ENCODE results near the gene DPY19L3.
"Not testable (repeated sequence)": the region's sequence is repeated elsewhere in the genome, so short reads cannot be mapped to it uniquely, and the experiment has no call there.

DPY19L3 gene

GRCh38 chr19:32377088-32377487, 28.5 kb upstream of the DPY19L3 start:
- not testable (repeated sequence) for H3K27me3 Mint-ChIP-seq, H3K4me1 Mint-ChIP-seq, H3K9me3 Mint-ChIP-seq, H3K4me3 Mint-ChIP-seq, H3K27ac Mint-ChIP-seq
- peaks cover 24% of the 10 kb centered on the region for H3K36me3 Mint-ChIP-seq

GRCh38 chr19:32380269-32380668, 25.3 kb upstream of the DPY19L3 start:
- Mint-ChIP-seq H3K27me3 (no peaks in the 10 kb centered on the region), H3K9me3 (no peaks in the 10 kb centered on the region), H3K27ac (no peak overlapping the region), H3K4me3 (no peak overlapping the region), H3K36me3 (peaks cover 16% of the 10 kb centered on the region), H3K4me1 (no peaks in the 10 kb centered on the region)

- Mint-ChIP-seq H3K27ac (no peak overlapping the region), H3K9me3 (no peaks in the 10 kb centered on the region), H3K36me3 (peaks cover 6% of the 10 kb centered on the region), H3K4me3 (no peak overlapping the region), H3K4me1 (peaks cover 4% of the 10 kb centered on the region), H3K27me3 (no peaks in the 10 kb centered on the region)
These were observed 17.7 kb upstream of the DPY19L3 start for GRCh38 chr19:32387701-32388392.

GRCh38 chr19:32388393-32388855, 17.1 kb upstream of the DPY19L3 start:
- H3K4me3 Mint-ChIP-seq: no peak overlapping the region
- H3K36me3 Mint-ChIP-seq: peaks cover 6% of the 10 kb centered on the region
- H3K27me3 Mint-ChIP-seq: no peaks in the 10 kb centered on the region
- H3K9me3 Mint-ChIP-seq: no peaks in the 10 kb centered on the region
- H3K4me1 Mint-ChIP-seq: peaks cover 4% of the 10 kb centered on the region
- no peak overlapping the region for H3K27ac Mint-ChIP-seq

GRCh38 chr19:32392901-32393300, 12.7 kb upstream of the DPY19L3 start:
- Mint-ChIP-seq H3K27me3 (no peaks in the 10 kb centered on the region), H3K36me3 (peaks cover 3% of the 10 kb centered on the region), H3K4me1 (peaks cover 13% of the 10 kb centered on the region), H3K4me3 (no peak overlapping the region), H3K27ac (no peak overlapping the region), H3K9me3 (no peaks in the 10 kb centered on the region)

- peaks cover 3% of the 10 kb centered on the region for H3K36me3 Mint-ChIP-seq
- no peaks in the 10 kb centered on the region for H3K27me3 Mint-ChIP-seq
- no peaks in the 10 kb centered on the region for H3K9me3 Mint-ChIP-seq
- peak overlapping the region; percentile 82 for H3K27ac Mint-ChIP-seq
- peaks cover 13% of the 10 kb centered on the region for H3K4me1 Mint-ChIP-seq
- H3K4me3 Mint-ChIP-seq: no peak overlapping the region
These were observed 9.4 kb upstream of the DPY19L3 start for GRCh38 chr19:32396046-32396652.

- Mint-ChIP-seq H3K4me3 (no peak overlapping the region), H3K4me1 (peaks cover 9% of the 10 kb centered on the region), H3K27me3 (no peaks in the 10 kb centered on the region), H3K9me3 (no peaks in the 10 kb centered on the region), H3K36me3 (peaks cover 3% of the 10 kb centered on the region), H3K27ac (no peak overlapping the region)
These were observed 7.9 kb upstream of the DPY19L3 start for GRCh38 chr19:32397671-32398101.

GRCh38 chr19:32401992-32402391, 3.6 kb upstream of the DPY19L3 start:
- Mint-ChIP-seq H3K4me1 (peaks cover 18% of the 10 kb centered on the region), H3K9me3 (no peaks in the 10 kb centered on the region), H3K27ac (no peak overlapping the region), H3K4me3 (no peak overlapping the region), H3K27me3 (no peaks in the 10 kb centered on the region), H3K36me3 (no peaks in the 10 kb centered on the region)

GRCh38 chr19:32403291-32403995, 2.1 kb upstream of the DPY19L3 start:
- H3K27me3 Mint-ChIP-seq: no peaks in the 10 kb centered on the region
- H3K4me3 Mint-ChIP-seq: peak overlapping the region; percentile 89
- no peak overlapping the region for H3K27ac Mint-ChIP-seq
- no peaks in the 10 kb centered on the region for H3K36me3 Mint-ChIP-seq
- no peaks in the 10 kb centered on the region for H3K9me3 Mint-ChIP-seq
- peaks cover 26% of the 10 kb centered on the region for H3K4me1 Mint-ChIP-seq

- H3K4me1 Mint-ChIP-seq: peaks cover 26% of the 10 kb centered on the region
- H3K27ac Mint-ChIP-seq: peak overlapping the region; percentile 84
- no peaks in the 10 kb centered on the region for H3K27me3 Mint-ChIP-seq
- no peaks in the 10 kb centered on the region for H3K36me3 Mint-ChIP-seq
- no peaks in the 10 kb centered on the region for H3K9me3 Mint-ChIP-seq
- H3K4me3 Mint-ChIP-seq: peak overlapping the region; percentile 89
These were observed 1.2 kb upstream of the DPY19L3 start for GRCh38 chr19:32404213-32404932.

- Mint-ChIP-seq H3K4me3 (peak overlapping the region; percentile 89), H3K4me1 (peaks cover 26% of the 10 kb centered on the region), H3K36me3 (peaks cover 3% of the 10 kb centered on the region), H3K27me3 (no peaks in the 10 kb centered on the region), H3K9me3 (no peaks in the 10 kb centered on the region), H3K27ac (peak overlapping the region; percentile 92)
These were observed 588 bp upstream of the DPY19L3 start for GRCh38 chr19:32404933-32405430.

- Mint-ChIP-seq H3K4me1 (peaks cover 26% of the 10 kb centered on the region), H3K36me3 (peaks cover 11% of the 10 kb centered on the region), H3K4me3 (peak overlapping the region; percentile 92), H3K27me3 (no peaks in the 10 kb centered on the region), H3K9me3 (no peaks in the 10 kb centered on the region), H3K27ac (peak overlapping the region; percentile 95)
These were observed 812 bp downstream of the DPY19L3 start for GRCh38 chr19:32406161-32407003.

GRCh38 chr19:32407004-32407992, 1.7 kb downstream of the DPY19L3 start:
- H3K36me3 Mint-ChIP-seq: peaks cover 16% of the 10 kb centered on the region
- H3K27me3 Mint-ChIP-seq: no peaks in the 10 kb centered on the region
- H3K4me3 Mint-ChIP-seq: peak overlapping the region; percentile 92
- peaks cover 26% of the 10 kb centered on the region for H3K4me1 Mint-ChIP-seq
- peak overlapping the region; percentile 95 for H3K27ac Mint-ChIP-seq
- no peaks in the 10 kb centered on the region for H3K9me3 Mint-ChIP-seq

- no peaks in the 10 kb centered on the region for H3K27me3 Mint-ChIP-seq
- no peaks in the 10 kb centered on the region for H3K4me1 Mint-ChIP-seq
- no peaks in the 10 kb centered on the region for H3K9me3 Mint-ChIP-seq
- peaks cover 32% of the 10 kb centered on the region for H3K36me3 Mint-ChIP-seq
- H3K4me3 Mint-ChIP-seq: no peak overlapping the region
- H3K27ac Mint-ChIP-seq: no peak overlapping the region
These were observed 9.7 kb downstream of the DPY19L3 start for GRCh38 chr19:32415246-32415645.

Data from activated naive CD4-positive, alpha-beta T cell treated with anti-CD3 and anti-CD28 coated beads, Interleukin-2, amount 50 U/mL, for 24 hours (primary cell).